NCI-H2081 treated with DMSO at 0.1 percent for 48 hours (cell line): ENCODE measurements around the gene ARHGEF3.

Experiments used
- DNase-seq: peaks from one replicate; lab custom pipeline; 2025; lab: John Stamatoyannopoulos, UW

Gene ARHGEF3

DNA sequence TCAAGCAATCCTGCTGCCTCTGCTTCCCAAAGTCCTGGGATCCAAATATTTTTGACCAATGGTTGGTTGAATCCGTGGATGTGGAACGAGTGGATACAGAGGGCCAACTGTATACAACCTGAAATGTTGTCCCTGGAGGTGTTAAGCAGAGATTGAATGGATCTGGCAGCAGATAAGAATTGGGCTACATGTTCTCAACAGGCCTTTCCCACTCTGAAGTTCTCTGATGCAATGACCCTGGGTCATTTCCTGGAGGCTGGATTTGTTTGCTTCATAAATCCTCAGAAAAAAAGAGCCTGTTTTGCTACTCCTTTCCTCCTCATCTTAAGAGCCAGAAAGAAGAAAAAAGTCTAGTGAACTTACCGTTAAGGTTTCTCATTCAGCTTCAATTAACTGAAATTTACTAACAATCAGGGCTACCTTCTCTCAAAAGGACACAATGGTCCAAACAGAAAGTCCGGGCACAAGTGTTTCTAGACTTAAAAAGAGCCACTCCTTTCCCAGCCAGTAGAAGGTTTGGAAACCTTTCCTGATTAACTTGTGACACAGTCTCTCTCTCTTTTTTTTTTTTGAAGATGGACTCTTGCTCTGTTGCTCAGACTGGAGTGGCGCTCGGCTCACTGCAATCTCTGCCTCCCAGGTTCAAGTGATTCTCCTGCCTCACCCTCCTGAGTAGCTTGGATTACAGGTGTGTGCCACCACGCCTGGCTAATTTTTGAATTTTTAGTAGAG lies 6.5 kb downstream of the ARHGEF3 start:
- DNase-seq: no peak

DNA sequence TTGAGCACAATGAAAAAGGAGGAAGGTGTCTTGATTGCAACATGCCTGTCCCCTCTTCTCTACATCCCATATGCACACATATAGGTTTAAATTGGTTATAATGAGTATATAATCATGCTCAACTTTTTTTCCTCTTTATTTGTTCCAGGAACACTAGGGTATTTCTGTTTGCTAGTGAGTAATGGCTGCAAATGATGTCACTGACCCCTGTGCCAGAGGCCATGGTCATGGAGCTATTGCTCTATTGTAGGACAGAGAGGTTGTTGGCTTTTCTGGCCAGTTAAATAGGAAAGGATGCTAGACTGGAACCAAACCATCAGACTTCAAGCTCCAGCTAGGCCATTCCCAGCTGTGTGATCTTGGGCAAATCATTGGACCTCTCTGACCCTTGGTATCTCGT lies 9.6 kb downstream of the ARHGEF3 start:
- no peak for DNase-seq

DNA sequence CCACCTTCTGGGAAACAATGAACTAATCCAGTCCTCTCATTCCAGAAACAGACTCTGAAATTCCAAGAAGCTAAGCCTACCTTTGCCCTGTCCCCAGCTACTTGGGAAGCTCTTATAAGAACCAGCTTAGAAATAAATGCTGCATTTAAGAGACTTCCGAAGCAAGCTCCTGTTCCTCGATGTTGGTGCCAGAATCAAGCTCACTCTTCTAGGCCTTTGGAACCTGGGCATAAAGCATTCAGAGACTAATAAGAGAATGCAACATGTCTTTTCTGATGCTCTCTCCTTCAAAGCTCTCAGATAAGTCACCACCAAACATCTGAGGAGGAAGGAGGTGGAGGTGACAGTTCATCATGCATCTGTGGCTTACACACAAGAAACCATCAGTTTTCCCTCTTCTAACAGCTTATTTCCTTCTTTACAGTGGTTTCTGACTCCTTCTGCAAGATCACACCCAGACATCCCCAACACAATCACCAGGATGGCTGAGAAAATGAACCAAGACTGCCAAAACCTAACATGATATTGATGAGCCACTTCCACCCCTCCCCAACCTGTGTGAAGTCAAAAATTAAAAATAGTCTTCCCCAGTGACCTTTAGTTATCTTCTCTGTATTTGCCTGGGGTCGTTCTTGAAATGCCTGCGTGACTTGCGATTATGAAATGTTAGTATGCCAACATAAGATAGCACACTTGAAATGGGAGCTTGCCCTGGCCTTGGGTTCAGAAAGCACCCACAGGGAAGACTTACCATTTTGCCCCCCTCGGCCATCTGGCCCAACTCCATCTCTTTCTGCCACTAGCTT lies 11.5 kb downstream of the ARHGEF3 start:
- DNase-seq: no peak

DNA sequence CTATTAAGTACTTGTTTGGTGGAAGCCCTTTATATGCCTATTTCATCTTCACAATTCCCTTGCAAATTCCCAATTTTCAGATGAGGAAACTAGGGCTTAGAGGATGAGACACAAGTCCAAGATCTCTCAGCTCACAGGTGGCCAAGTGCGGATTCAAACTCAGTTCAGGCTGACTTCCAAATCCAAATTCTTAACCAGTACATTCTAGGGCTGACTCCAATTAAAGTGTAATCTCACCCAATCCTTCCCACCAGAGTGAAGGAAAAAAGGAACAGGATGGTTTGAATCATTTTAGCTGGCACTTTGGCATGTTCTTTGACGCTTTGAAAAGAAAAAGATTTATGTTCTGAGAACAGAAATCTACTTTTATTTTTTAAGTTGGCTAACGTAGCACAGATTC lies 12.7 kb downstream of the ARHGEF3 start:
- DNase-seq: no peak

DNA sequence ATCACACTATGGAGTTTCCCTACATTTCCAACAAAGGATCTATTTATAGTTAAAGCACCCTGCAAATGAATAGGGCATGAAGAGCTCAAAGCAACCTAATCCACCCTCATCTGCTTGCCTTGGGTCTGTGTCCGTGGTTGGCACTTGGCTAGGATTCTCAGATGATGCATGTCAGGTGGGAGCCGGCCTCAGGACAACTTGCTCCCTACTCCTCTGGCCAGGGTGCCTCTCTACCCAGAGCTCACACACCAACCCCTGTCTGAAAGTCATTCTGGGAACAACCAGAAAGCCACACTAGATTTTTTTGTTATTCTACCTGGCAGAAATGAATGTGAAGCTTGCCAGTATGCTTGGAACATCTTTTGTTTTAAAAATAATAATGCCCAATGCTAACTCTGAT lies 13.2 kb downstream of the ARHGEF3 start:
- no peak for DNase-seq

DNA sequence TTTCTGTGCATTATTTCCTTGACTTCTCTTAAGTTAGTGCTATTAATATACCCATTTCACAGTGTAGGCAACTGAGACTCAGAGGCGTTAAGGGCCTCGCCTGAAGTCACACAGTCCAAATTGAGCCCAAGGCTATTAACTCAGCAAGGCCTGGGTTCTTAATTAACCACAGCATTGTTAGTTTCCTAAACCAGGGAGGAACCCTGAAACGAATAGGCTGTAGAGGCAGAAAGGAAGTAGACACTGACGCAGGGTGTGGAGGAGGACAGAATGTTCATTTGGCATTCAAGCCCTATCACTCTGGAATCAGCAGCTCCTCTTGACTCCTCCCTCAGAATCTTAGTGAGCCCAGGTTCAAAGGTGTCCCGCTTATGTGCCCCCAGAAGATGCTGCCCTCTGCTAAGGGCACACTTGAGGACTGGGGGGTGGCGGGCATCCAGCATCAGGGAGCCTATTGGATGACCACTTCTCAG lies 13.9 kb downstream of the ARHGEF3 start:
- no peak for DNase-seq

DNA sequence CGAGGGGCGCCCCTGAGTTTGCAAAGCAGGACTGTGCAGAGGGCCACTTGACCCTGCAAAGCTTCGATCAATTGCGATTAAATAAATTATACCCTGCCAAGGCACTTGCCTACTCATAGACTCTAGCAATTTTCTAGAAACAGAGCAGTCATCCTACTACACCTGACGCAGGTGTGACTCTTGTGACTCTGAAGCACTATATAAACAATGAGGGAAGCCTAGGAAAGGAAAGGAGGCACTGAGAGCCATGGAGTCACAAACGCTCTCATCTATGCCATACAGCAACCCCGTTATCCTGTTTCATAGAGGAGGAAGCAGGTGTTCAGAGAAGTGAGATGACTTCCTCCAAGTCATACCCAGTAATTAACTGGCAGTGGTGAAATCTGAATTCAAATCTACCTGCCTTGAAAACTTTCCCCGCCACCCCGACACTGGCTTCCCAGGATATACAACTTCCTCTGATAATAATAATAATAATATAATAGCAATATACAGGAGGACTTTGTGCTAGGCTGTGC lies 14.4 kb downstream of the ARHGEF3 start:
- DNase-seq: no peak

DNA sequence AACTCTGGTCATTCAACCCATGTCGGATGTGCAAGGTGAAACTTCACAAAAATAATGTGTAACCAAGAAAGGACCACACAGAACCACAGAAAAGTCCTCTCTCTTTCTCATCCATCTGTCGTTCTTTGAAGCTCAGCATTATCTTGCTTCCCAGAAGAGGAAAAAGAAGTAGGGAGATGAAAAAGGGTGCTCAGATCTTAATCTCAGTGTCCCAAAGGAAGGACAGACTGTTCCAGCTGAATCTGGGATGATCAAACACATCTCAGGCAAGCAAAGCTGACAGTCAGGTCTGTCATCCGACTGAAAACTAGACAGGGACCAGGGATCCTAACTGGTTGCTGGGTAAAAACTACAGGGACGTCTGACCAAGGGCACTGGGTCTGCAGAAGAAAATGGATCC lies 16.2 kb downstream of the ARHGEF3 start:
- no peak for DNase-seq

DNA sequence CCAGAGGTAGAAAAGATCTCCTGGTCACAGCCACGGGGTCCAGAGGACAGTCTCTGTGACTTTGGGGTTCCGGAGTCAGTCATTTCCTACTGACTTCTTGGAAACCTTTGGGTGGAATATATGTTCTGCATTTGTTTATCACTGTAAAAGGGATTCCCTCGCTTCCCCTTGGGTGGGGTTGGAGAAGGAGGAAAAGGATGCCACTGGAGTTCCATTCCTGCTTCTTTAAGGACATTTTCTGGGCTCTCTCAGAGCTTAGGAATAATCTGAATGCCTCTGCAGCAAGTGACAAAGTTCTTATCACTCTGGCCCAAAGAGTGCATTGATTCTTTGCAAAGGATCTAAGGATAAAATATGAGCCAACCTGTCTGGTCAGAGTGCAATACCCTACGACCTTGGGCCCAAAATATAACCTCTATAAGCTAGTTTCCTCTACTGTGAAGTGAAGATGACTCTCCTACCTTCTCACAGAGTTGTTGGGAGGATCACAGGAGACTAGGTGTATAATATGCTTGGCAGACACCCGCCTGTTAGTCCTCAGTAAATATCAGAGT lies 17.2 kb downstream of the ARHGEF3 start:
- no peak for DNase-seq

DNA sequence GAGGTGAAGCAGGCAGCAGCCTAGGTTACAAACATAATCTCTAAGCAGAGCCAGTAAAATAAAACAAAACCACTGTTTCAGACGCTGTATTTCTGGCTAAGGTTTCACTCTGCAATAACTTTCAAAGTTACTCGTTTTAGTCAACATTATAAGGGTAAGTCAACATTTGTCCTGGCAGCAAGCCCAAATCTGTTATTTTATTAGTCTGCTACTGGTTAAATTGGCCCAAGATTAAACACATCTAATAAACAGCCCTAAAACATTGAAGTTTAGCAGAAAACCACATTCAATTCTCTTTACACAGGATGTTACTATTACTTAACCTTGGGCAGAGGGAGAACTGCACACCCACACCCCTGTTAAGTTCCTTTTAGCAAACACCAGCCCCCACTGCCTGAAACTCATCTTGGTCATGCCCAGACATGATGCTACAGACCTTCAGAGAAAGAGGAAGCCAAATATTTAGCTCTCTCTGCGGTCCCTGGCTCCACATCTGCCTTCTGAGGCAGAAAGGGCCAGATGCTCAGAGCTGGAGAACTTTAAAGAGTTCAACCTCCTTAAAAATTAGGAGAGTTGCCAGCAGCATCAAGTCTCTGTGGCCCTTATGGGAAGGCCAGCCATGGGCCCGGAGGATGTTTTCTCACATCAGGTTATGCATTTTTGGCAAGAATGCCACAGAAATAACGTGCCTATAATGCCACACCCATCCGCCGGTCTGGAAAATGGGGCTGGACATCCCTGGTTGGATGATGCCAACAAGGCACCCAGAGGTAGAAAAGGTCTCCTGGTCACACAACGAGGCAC lies 17.9 kb downstream of the ARHGEF3 start:
- peak; percentile 63 for DNase-seq

DNA sequence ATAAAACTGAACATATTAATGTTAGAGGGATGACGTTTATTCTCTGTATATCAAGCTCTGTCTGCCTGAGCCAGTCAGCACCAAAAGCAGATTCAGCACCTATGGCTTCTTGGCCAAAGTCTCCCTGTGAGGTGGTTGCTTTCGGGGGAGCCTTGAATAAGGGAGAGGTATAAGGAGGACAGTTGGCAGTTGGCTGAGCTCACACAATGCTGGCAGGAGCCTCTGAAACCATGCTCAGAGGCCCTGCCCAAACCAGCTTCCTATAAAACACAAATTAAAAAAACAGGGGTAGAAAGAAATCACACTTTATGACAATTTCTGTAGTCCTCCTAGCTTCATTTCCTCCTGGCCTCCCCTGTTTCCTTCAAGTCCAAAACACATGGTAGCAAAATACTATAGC lies 18.8 kb downstream of the ARHGEF3 start:
- no peak for DNase-seq

DNA sequence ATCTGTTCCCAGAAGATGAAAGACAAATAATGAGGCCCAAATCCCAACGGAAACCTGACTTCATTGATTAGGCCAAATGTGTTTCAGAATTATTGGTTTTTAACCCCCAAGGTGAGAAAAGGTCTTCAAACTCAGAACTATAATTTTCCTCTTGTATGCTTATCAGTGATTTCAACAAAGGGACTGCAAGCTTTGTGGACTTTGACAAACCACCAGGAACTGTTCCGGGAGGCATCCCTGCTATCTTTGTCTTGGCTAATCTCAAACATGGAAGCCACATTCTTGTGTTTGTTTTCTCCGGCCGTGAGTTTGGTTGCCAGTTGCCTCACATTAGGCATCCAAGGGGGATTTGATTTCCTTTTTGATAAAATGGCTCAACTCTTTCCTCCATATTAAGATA lies 19.5 kb downstream of the ARHGEF3 start:
- no peak for DNase-seq

DNA sequence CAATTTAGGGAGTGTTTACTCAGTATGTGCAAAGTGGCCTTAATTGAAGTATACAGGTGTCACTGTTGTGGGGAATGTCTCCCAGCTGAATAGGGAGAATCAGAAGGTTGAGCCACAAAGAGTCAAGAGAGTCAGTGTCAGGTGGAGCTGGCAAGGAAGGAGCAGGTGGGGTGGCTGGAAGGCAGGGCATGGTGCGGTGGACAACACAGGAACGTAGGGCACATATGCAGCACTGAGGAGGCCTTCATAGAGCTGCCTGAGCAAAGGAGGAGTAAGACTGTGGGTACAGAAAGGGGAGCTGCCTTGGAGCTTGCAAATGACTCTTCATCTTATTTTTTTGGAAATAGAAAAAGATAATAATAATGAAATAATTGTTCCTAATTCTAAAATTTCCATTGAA lies 20.0 kb downstream of the ARHGEF3 start:
- no peak for DNase-seq

DNA sequence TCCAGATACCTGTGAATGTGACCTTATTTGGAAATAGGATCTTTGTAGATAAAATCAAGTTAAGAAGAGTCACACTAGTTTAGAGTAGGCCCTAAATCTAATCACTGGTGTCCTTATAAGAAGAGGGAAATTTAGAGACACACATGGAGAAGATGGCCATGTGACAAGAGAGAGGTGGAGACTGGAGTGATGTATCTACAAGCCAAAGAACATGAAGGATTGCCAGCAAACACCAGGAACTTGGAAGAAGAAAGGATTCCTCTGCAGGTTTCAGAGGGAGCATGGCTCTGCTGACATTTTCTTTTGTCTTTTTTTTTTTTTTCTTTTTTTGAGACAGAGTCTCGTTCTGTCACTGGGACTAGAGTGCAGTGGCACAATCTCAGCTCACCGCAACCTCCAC lies 20.8 kb downstream of the ARHGEF3 start:
- DNase-seq: no peak

DNA sequence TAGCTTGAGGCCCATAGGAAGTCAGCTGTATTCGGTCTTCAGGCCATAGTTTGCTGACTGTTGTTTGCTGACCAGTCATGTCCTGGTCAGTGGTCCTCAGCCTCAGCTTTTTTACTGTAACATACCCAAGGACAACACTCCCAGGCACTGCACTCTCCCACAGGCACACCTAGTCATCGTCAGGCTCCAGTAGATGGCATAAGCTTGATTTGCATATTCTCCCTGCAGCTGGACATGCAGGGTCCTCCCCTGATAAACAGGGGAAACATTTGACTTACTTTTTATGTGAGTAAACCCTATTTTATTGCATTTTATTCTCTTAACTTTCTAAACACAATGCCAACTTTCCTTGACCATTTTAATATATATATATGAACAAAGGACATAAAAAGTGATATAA lies 22.9 kb downstream of the ARHGEF3 start:
- no peak for DNase-seq

DNA sequence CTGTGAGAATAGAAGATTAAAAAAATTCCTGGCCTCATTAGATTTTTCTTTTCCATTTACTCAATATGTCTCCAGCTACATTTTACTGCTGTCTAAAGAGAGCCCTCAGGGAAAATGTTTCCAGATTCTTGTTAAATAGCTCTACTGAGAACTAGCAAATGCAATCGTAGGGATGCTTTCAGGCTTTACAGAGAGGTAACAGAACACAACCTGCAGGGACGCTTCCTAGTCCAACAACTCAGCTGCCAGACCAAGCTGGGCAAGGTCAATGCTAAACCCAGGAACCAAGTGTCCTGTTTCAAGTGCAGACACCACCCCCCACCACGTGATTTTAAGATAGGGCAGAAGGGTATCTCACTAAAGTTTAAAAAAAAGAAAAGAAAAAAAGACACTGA lies 25.2 kb downstream of the ARHGEF3 start:
- DNase-seq: no peak

DNA sequence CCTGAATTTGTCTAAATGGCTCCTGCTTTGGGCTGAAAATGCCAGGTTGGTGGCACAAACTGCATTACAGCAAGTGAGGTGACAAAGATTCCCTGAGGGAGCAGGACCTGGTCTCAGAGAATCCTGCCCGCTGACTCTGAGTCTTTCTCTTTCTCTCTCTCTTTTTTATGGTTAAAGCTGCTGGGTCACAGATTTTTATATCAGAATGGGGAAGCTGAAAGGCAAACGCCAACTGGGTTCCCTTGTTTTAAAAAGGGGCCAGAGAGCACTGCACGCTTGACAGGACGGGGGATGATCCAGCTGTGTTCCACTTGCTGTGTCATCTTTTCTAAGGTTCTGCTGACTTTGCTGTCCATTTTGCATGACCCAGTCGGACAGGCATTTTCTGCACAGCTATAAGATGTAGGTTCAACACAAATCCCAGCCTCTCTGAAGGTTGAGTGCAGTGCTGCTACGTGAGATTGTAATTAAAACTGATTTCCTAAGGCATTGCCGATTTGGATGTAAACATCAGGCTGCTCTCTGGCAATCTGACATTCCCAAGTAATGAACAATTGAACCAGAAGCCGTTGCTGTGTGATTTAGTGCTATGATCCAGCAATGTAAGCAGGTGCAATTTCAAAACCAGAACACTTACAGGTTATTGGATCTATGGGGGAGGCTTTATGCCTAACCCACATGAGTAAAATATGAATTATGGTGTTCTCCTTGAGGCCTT lies 25.8 kb downstream of the ARHGEF3 start:
- no peak for DNase-seq

DNA sequence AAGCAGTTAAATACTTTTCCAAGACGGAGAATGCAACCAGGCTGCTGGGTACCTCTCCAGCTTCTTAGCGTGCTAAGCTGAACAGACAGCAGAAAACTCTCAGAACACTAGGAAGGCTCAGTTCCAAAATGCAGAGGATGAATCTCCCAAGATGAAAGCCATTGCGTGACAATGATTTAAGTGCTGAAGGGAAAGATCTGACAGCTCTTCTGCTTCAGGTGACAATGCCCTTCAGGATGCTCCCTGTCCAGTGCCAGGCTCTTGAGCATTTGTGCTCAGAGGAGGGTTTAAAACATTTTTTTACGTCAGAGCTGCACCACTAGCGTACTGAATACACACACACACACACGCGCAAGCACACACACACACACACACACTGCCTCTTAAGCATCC lies 26.3 kb downstream of the ARHGEF3 start:
- no peak for DNase-seq

DNA sequence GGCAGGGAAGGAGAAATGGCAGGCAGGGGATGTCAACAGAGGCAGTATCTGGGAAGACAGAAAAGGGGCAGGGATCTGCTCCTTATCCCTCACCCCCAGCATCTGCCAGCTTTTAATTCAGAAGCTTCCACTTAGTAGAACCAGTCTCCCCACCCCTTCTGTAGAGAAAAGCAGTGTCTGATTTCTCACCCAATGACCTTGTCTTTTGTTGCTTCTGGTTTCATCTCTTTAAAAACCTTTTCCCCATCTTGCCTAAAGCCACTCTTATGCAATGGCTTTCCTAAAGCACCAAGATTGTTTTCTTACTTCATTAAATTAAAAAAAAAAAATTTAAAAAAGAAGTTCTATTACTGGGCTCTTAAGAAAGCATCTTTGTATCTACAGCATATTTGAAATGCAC lies 27.8 kb downstream of the ARHGEF3 start:
- DNase-seq: no peak

DNA sequence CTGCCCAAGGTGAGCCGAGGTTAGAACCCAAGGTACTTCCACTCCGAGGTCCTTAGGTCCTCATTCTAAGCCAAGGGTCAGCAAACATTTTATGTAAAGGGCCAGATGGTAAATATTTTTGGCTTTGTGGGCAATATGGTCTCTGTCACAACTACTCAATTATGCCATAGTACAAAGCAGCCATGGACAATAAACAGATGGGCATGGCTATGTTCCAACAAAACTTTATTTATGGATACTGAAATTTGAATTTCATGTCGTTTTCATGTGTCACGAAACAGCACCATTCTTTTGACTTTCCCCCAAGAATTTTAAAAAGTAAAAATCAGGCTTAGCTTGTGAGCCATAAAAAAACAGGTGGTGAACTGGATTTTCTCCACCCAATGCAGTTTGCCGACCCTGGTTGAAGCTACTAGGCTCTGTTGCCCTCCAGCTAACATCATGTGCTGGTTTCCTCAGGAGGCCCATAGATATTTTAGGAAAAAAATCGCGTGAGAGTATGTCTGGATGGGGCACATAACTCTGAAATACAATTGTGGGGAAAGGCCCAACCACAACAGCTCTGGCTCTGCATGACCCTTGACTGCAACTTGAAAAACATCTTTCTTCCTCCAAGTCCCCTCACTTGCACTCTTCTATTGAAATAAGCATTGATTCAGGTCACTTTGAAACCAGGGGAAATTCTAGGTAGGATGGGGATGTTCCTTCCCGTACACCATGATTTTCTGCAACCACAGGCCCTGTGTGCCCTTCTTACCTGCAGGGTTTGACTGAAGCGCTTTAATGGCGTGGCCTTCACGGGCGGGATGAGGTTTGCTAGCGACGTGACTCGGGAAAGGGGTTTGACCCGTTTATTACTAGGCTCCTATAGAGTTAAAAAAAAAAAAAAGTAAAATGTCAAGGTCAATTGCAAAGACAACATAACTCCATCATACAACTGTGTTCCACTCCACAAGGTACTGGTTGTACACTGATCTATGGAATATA lies 28.5 kb downstream of the ARHGEF3 start:
- no peak for DNase-seq
